T-helper 1 cell treated with Interleukin-12 subunit alpha and Interleukin-12 subunit beta and Interleukin-4 antibody, amounts not matched to agents 30 ng/mL and 1 ng/mL, for 36 hours (primary cell): ENCODE measurements around the gene PBX1. TPM values are rescaled to one million over a fixed set of nuclear protein-coding genes. Genes with fewer than 3 reads are reported as not detected.

Experiments used
- intact Hi-C: fragments of 100-400 bp; cut with micrococcal nuclease; formaldehyde crosslinking; loops from one replicate; pipeline ENCODE4 v1.15.1; 2024
- total RNA-seq: library from RNA; stranded (reverse); gene quantifications from 2 replicates; pipeline ENCODE4 v1.2.3, GENCODE V29; 2022

PBX1 gene
- total RNA-seq, 1 donor from 2014 or later, result not detected

GRCh38 chr1:164718821-164719220 lies 159.8 kb downstream of the PBX1 start:
- intact Hi-C loops, result no loop called here

DNA sequence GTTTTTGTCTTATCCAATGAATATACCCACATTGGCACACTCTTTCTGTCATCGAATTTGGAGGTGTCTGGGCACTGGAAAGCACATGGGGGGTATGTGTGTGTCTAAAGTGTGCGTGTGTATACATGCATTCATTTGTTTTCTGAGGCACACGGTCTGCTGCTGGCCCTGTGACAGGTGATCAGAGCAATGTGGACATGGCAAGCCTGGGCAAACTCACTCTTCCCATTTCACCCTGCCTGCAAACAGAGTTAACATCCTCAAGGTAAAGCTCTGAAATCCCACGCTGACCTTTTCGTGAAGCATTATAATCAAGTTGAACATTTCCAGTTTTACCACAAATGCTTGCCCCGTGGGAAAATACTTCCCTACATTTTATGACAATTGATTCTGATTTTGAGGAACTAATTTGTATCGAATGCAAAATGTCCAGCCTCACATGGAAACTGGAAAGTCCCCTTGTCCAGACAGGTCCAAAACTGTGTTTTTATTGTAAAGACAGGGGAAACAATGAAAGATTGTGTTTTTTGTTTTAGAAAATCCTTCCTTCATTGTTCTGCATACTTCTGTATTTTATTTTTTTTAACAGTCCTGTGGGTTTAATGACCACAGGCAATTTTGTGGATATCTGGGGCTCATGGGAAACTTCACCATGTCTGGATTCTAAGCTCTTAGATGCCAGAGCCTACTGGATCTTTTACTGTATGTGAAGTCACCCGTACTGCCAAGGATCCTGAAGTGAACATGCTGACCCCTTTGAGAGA lies 160.9 kb downstream of the PBX1 start:
- intact Hi-C loops, result no loop called here

DNA sequence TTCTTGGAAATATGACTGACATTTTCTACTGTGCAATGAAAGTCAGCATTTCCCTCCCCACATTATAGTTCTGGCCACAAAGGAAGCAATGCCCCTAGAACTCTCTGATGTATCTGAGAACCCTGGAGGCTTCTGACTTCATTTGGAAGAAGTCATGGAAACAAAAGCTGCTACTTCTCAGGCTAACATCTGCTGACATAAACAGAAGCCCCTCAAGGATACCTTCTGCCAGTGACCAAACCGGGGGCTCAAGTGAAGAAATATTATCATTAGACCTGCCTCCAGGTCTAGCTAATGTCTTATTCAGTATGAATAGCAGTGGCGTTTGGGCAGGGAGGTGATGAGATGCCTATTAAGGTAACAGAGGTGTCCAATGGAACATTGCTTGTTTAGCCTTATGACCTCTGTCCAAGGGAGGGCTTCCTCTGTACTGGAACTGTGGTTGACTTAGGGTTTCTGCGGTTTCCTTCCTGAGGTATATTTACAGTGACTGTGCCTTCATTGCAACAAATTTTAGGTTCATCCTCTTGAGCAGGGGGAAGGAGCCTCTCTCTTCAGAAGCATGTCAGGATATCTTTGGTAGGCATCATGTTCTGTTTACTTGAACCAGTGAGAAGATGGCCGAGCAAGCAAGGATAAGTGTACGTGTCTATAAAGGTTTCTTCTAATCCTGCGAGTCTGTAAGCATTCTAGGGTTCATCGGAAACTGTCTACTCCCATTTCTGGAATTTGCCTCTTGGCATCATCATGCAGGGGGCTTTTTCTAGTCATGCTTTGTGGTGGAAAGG lies 161.7 kb downstream of the PBX1 start:
- intact Hi-C loops, result no loop called here

DNA sequence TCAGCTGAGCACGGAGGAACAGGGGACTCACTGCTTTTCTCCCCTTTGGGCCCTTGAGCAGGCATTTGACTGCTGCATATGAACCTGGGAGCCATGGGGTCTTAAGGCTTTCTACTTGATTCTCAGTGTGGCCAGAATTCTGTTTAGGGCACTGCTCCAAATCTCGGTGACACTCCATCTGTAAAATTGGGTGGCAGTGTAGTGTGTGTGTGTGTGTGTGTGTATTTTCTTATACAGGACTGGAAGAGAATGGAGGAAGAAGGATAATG lies 162.2 kb downstream of the PBX1 start:
- intact Hi-C loops, result no loop called here

GRCh38 chr1:164723296-164723798 lies 164.4 kb downstream of the PBX1 start:
- intact Hi-C loops, result no loop called here

DNA sequence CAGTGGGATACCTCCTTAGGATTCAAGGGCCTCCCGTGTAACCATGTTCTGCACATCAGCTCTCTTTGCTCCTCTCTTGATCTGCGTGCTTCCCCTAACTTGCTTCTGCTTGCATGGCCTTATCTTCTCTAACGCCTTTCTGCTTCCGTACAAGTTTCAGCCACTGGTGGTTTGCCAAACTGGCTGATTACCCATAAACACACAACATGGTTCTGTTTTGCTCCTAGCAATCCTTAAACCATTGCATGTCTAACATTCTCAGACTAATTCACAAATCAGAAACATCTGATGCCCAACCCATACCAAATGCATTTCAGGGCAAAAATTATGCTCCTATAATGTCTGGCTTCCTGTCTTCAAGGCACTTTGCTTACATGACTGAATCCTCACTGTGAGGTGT lies 166.4 kb downstream of the PBX1 start:
- intact Hi-C loops, result no loop called here

GRCh38 chr1:164726235-164726634 lies 167.3 kb downstream of the PBX1 start:
- intact Hi-C loops, result no loop called here

DNA sequence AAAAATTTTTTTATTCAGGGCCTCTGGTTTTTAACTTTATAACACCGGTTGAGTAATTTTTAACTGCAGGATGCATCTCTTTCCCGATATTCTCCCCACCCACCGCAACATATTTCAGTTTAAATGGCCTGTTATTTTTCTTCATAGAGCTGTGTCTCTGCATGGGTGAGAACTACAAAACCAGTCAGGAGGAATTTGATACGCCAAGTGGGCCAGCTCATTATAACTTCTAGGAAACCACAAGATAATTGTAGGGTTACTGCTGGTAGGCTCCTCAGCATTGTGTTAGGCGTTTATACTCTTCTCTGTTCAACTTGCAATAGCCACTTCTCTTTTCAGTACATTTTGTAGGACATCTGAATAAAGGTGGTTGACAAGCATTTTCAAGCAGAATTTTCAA lies 169.7 kb downstream of the PBX1 start:
- intact Hi-C loops, result no loop called here

- intact Hi-C loops, result no loop called here
These were observed 172.3 kb downstream of the PBX1 start for GRCh38 chr1:164731161-164731876.

GRCh38 chr1:164733070-164733469 lies 174.1 kb downstream of the PBX1 start:
- intact Hi-C loops, result no loop called here

DNA sequence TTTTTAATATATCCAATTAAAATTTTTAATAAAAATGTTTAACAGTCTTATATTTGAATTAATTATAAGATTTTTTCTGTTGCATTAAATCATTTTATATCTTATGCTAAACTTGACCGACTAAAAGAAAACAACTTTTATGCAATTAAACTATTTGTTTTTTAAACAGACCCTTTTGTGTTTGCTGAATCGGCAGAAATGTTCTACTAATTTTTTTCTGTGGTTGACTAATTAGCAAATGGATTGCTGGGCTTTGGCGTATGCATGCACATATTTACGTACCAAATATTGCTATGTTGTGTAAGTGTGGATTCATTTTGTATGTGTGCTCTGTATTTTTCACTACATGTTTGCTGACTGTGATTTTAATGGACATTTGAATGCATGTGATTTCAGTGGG lies 174.8 kb downstream of the PBX1 start:
- intact Hi-C loops, result no loop called here

DNA sequence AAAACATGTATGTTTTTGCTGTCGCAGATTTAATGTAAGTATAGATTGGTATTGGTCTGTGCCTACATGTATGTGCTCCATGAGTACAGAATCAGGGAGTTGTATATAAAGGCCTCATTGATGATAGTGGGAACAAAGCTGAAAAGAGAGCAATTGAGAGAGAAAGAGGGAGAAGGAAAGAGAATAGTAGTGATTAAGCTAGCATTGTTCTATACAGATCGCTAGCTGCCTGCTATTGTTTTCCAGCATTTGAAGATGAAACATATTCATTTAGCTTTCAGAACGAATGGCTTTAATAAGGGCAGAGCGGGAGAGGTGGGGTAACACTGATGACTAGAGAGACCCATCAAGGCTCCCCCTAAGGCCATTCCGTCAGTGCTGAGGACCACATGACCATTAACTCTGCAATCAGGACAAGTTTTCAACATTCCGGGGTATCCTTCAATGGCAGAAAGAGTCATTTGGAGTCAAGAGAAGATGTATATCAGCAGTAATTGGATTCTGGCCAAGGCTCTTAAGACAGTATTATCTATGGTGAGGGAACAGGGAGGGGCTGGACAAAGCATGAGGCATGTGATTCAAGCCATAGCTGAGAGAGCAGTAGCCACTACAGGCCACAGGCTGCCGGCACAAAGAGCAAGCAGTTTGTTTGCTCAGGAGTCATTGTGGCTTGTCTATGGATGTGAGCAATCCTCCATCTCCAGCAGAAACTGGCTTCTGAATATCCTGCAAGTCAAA lies 176.5 kb downstream of the PBX1 start:
- intact Hi-C loops, result no loop called here

- intact Hi-C loops, result no loop called here
These were observed 177.2 kb downstream of the PBX1 start for GRCh38 chr1:164736137-164736536.

GRCh38 chr1:164739189-164739588 lies 180.2 kb downstream of the PBX1 start:
- intact Hi-C loops, result no loop called here

- intact Hi-C loops, result no loop called here
These were observed 181.1 kb downstream of the PBX1 start for GRCh38 chr1:164740000-164740526.

- intact Hi-C loops, result no loop called here
These were observed 183.8 kb downstream of the PBX1 start for GRCh38 chr1:164742745-164743144.

GRCh38 chr1:164743976-164744375 lies 185.0 kb downstream of the PBX1 start:
- intact Hi-C loops, result no loop called here

DNA sequence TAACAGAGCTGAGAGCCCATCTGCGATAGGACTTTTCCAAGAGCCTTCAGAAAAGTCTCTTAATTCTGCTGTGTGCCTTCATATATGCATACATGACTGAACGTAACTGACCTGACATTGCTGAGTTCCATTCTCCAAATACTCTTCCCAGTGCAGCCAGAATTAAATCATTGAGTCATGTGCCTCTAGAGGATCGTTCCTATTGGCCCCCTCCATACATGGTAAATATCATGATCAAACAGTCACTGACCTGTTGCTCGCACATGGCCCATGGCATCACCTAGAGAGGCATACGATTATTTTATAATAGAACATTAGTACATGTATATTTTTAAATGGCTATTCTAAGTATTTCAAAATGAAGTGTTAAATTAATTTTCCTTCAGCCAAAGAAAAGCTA lies 186.8 kb downstream of the PBX1 start:
- intact Hi-C loops, result no loop called here

DNA sequence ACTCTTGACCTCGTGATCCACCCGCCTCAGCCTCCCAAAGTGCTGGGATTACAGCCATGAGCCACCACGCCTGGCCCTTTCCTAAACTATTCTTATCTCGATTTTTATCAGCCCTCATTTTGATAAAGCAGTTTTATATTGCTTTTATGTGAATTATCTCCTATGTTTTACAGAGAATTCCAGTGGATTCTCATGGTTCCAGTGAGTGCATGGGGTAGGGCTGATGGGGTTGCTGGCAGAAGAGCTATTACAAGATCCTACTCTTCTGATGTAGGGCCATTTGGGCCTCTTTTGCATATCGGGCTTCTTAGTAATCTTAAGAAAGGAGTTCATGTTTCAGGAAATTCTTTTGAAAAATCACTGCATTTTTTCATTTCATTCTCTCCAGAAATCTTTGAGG lies 187.6 kb downstream of the PBX1 start:
- intact Hi-C loops, result no loop called here

GRCh38 chr1:164748253-164748899 lies 189.4 kb downstream of the PBX1 start:
- intact Hi-C loops, result no loop called here
